K562 (cell line): Measurements from ENCODE around the gene DNAJB13. TPM values are rescaled to one million over a fixed set of nuclear protein-coding genes. Genes with fewer than 3 reads are reported as not detected.
A peak's percentile ranks its signal among the peaks of the same experiment; 100 is the strongest.

Source experiments
- E2F3 ChIP-seq: fragments of 250-450 bp; sonication (Bioruptor Pico); IDR thresholded peaks from 2 replicates; pipeline ENCODE4 v1.4.0; 2020; ENCODE audit warnings: mild to moderate bottlenecking
- GTF2E2 ChIP-seq: fragments of 200-800 bp; sonication (Bioruptor generic); IDR thresholded peaks from 2 replicates; pipeline ENCODE4 v1.6.1; 2016; ENCODE audit warnings: missing genetic modification characterization, missing compliant biosample characterization
- HSF4 ChIP-seq: fragments of 250-450 bp; sonication (Bioruptor Pico); IDR thresholded peaks from 2 replicates; pipeline ENCODE4 v2.1.2; 2022; ENCODE audit warnings: mild to moderate bottlenecking, moderate library complexity, borderline replicate concordance
- IFI16 ChIP-seq: fragments of 250-450 bp; sonication (Bioruptor Pico); IDR thresholded peaks from 2 replicates; pipeline ENCODE4 v2.1.2; 2022; ENCODE audit warnings: mild to moderate bottlenecking, inconsistent platforms
- ILF3 ChIP-seq: fragments of 450-650 bp; IDR thresholded peaks from 2 replicates; pipeline ENCODE4 v1.6.1; 2018; ENCODE audit warnings: antibody characterized with exemption, mild to moderate bottlenecking, moderate library complexity, borderline replicate concordance
- NKRF ChIP-seq: fragments of 450-650 bp; IDR thresholded peaks from 2 replicates; pipeline ENCODE4 v1.6.1; 2016; ENCODE audit warnings: borderline replicate concordance
- NR2C1 ChIP-seq, 2 experiments: fragments of 450-650 bp; IDR thresholded peaks; 2 replicates each; pipeline ENCODE4 v1.6.1; 2017; ENCODE audit warnings: mild to moderate bottlenecking in 2 of 2, antibody characterized with exemption in 1 of 2, inconsistent platforms in 1 of 2, missing compliant biosample characterization in 1 of 2, missing genetic modification characterization in 1 of 2
- ZBTB33 ChIP-seq: sonication (generic); formaldehyde crosslinking; IDR thresholded peaks from 2 replicates; pipeline ENCODE4 v1.8.1; 2023; ENCODE audit warnings: mild to moderate bottlenecking, missing genetic modification reagents
- polyA plus RNA-seq, 8 experiments: library from polyadenylated mRNA; depleted of rRNA in 4 of 8; stranded (reverse) in 5 of 8; unstranded in 3 of 8; fragments of >200 nt; fragmentation: Nextera tagmentation in 2 of 8; fragmentation: Illumina TruSeq in 1 of 8; extraction: Ambion mirVana in 2 of 8; extraction: Trizol in 1 of 8; gene quantifications; 2 replicates each; pipeline versions ENCODE4 v1.2.1 to v1.2.3, GENCODE V29; 2011 to 2014; ENCODE audit warnings: inconsistent platforms in 1 of 8, missing spikeins in 1 of 8
- total RNA-seq, 7 experiments: library from RNA; depleted of rRNA in 6 of 7; stranded (reverse); fragments of >200 nt in 6 of 7; fragmentation: Illumina TruSeq in 2 of 7; extraction: Trizol in 2 of 7; gene quantifications; 2 replicates each; pipeline versions ENCODE4 v1.2.1 to v1.2.3, GENCODE V29; 2011 to 2021; ENCODE audit warnings: low replicate concordance in 1 of 7
- TF ChIP-seq, protein P1 (sequence below): fragments of 450-650 bp; formaldehyde crosslinking; IDR thresholded peaks from 2 replicates; pipeline ENCODE4 v1.4.0; 2022; ENCODE audit warnings: mild to moderate bottlenecking, moderate library complexity
- TF ChIP-seq, protein P2 (sequence below): conservative IDR thresholded peaks from 2 replicates; pipeline ENCODE4 v1.6.1; 2011; ENCODE audit warnings: low read depth, mild to moderate bottlenecking, low read length; ENCODE audit not compliant: control insufficient read depth
- TF ChIP-seq, protein P3 (sequence below): fragments of 450-650 bp; IDR thresholded peaks from 2 replicates; pipeline ENCODE4 v1.6.1; 2016; ENCODE audit warnings: low read depth
- TF ChIP-seq, protein P4 (sequence below): fragments of 250-450 bp; sonication (Bioruptor Pico); IDR thresholded peaks from 2 replicates; pipeline ENCODE4 v1.5.0; 2021

The DNAJB13 gene
- total and polyA plus RNA-seq, 9 of the 15 experiments (the other 6 are each of a cell fraction or from before 2014, with no cell fraction given): 0.14 TPM; not detected in 8

GRCh38 chr11:74002832-74003231 is 52.0 kb downstream of the DNAJB13 start (continued):
- TF ChIP-seq, protein P1, sequence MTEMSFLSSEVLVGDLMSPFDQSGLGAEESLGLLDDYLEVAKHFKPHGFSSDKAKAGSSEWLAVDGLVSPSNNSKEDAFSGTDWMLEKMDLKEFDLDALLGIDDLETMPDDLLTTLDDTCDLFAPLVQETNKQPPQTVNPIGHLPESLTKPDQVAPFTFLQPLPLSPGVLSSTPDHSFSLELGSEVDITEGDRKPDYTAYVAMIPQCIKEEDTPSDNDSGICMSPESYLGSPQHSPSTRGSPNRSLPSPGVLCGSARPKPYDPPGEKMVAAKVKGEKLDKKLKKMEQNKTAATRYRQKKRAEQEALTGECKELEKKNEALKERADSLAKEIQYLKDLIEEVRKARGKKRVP (CRISPR knock-in tag): no peak
- TF ChIP-seq ILF3: no peak
- TF ChIP-seq, protein P2, sequence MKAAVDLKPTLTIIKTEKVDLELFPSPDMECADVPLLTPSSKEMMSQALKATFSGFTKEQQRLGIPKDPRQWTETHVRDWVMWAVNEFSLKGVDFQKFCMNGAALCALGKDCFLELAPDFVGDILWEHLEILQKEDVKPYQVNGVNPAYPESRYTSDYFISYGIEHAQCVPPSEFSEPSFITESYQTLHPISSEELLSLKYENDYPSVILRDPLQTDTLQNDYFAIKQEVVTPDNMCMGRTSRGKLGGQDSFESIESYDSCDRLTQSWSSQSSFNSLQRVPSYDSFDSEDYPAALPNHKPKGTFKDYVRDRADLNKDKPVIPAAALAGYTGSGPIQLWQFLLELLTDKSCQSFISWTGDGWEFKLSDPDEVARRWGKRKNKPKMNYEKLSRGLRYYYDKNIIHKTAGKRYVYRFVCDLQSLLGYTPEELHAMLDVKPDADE: no peak
- no peak for TF ChIP-seq GTF2E2 (tag)
- no peak for TF ChIP-seq NR2C1 (IDR thresholded peaks at IDR 0.05)
- TF ChIP-seq NR2C1 (tag; IDR thresholded peaks at IDR 0.05): peak; percentile 71
- TF ChIP-seq, protein P3, sequence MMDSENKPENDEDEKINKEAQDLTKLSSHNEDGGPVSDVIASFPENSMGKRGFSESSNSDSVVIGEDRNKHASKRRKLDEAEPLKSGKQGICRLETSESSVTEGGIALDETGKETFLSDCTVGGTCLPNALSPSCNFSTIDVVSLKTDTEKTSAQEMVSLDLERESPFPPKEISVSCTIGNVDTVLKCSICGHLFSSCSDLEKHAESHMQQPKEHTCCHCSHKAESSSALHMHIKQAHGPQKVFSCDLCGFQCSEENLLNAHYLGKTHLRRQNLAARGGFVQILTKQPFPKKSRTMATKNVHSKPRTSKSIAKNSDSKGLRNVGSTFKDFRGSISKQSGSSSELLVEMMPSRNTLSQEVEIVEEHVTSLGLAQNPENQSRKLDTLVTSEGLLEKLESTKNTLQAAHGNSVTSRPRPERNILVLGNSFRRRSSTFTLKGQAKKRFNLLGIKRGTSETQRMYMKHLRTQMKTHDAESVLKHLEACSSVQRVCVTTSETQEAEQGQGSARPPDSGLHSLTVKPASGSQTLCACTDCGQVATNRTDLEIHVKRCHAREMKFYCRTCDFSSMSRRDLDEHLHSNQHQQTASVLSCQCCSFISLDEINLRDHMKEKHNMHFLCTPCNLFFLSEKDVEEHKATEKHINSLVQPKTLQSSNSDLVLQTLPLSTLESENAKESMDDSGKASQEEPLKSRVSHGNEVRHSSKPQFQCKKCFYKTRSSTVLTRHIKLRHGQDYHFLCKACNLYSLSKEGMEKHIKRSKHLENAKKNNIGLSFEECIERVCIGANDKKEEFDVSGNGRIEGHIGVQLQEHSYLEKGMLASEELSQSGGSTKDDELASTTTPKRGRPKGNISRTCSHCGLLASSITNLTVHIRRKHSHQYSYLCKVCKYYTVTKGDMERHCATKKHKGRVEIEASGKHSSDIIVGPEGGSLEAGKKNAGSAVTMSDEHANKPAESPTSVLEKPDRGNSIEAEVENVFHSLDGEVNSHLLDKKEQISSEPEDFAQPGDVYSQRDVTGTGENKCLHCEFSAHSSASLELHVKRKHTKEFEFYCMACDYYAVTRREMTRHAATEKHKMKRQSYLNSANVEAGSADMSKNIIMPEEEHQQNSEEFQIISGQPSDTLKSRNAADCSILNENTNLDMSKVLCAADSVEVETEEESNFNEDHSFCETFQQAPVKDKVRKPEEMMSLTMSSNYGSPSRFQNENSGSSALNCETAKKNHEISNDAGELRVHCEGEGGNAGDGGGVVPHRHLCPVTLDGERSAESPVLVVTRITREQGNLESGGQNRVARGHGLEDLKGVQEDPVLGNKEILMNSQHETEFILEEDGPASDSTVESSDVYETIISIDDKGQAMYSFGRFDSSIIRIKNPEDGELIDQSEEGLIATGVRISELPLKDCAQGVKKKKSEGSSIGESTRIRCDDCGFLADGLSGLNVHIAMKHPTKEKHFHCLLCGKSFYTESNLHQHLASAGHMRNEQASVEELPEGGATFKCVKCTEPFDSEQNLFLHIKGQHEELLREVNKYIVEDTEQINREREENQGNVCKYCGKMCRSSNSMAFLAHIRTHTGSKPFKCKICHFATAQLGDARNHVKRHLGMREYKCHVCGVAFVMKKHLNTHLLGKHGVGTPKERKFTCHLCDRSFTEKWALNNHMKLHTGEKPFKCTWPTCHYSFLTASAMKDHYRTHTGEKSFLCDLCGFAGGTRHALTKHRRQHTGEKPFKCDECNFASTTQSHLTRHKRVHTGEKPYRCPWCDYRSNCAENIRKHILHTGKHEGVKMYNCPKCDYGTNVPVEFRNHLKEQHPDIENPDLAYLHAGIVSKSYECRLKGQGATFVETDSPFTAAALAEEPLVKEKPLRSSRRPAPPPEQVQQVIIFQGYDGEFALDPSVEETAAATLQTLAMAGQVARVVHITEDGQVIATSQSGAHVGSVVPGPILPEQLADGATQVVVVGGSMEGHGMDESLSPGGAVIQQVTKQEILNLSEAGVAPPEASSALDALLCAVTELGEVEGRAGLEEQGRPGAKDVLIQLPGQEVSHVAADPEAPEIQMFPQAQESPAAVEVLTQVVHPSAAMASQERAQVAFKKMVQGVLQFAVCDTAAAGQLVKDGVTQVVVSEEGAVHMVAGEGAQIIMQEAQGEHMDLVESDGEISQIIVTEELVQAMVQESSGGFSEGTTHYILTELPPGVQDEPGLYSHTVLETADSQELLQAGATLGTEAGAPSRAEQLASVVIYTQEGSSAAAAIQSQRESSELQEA: no peak
- TF ChIP-seq ZBTB33 (CRISPR knock-in tag): no peak
- peak; percentile 63; the same call in 1 of the 2 replicates for TF ChIP-seq HSF4 (CRISPR knock-in tag)
- TF ChIP-seq IFI16 (CRISPR knock-in tag): 0 out of 2 replicates have a peak, but pooled peaks have one; percentile 68
- TF ChIP-seq, protein P4, sequence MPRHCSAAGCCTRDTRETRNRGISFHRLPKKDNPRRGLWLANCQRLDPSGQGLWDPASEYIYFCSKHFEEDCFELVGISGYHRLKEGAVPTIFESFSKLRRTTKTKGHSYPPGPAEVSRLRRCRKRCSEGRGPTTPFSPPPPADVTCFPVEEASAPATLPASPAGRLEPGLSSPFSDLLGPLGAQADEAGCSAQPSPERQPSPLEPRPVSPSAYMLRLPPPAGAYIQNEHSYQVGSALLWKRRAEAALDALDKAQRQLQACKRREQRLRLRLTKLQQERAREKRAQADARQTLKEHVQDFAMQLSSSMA (CRISPR knock-in tag): no peak
- TF ChIP-seq NKRF: no peak
- TF ChIP-seq E2F3: no peak
